Inflammatory macrophage treated with lipopolysaccharide for 1 hour (primary cell): ENCODE results near the gene PTH1R.

Experiments
- DNase-seq, 2 donors: peaks; one replicate each; pipeline ENCODE4 v3.0.0-alpha.2; 2020 to 2022

Gene PTH1R

DNA sequence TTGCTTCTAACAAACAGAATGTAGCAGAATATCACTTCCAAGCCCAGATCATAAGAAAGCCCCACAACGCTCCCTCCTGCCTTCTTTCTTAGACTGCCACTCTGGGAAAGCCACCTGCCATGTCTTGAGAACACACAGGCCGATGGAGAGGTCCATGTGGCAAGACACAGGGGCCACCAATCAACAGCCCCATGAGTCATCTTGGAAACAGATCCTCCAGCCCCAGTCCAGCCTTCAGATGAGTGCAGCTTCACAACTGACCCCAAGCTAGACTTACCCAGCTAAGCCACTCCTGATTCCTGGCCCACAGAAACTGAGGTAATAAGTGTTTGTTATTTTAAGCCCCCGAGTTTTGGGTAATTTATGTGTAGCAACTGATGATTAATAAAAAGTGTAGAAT lies 39.7 kb downstream of the PTH1R start:
- DNase-seq, result no peak

DNA sequence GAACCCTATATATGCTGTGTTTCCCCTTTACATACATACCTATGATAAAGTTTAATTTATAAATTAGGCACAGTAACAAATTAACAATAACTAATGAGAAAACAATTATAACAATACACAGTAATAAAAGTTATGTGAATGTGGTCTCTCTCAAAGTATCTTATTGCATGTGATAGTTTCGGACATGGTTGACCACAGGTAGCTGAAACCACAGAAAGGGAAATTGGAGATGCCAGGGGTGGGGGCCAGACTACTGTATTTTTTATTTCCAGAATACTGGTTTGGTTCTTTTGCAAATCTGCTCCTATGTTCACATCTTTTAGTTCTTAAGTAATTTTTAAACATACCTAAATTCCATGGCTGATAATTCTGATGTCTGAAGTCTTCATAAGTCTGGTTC lies 40.7 kb downstream of the PTH1R start:
- DNase-seq, result no peak

DNA sequence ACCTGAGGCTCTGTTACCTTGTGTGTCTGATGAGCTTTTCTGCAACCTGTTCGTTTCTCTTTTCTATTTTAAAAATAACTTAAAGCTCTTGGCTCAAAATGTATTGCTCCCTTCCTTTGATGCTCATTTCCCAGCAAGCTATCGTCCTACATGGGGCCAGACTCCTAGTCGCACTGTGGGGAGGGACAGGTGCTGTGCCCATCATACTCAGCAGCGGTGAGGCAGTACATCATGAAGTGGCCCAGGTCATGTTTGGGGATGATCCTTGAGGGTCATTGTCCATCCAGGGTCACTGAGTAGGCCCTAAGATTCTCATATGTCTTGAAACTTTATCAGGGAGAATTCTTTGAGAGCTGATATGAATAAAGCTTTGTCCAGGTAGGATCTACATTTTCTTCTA lies 41.1 kb downstream of the PTH1R start:
- DNase-seq, result no peak

GRCh38 chr3:46921041-46921440 lies 43.5 kb downstream of the PTH1R start:
- DNase-seq, result no peak

- no peak for DNase-seq
These were observed 44.4 kb downstream of the PTH1R start for GRCh38 chr3:46921871-46922271.

DNA sequence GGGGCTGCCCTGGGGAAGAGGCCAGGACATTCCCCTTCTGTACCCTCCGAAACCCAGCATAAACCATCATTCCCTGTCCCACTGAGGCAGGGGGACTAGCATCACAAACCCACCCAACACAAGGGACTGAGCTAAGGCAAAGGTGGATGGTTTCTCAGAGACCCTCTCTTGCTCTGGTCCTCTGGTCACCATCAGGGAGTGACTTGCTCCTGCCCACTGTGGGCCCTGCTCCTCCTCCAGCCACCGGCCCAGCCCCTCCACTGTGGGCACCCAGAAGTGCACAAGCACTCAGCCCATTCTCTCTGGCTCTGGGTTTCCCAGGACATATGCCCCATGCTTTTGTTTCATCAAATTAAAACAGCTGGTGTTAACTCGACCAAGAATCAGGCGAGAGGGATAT lies 44.9 kb downstream of the PTH1R start:
- no peak for DNase-seq

DNA sequence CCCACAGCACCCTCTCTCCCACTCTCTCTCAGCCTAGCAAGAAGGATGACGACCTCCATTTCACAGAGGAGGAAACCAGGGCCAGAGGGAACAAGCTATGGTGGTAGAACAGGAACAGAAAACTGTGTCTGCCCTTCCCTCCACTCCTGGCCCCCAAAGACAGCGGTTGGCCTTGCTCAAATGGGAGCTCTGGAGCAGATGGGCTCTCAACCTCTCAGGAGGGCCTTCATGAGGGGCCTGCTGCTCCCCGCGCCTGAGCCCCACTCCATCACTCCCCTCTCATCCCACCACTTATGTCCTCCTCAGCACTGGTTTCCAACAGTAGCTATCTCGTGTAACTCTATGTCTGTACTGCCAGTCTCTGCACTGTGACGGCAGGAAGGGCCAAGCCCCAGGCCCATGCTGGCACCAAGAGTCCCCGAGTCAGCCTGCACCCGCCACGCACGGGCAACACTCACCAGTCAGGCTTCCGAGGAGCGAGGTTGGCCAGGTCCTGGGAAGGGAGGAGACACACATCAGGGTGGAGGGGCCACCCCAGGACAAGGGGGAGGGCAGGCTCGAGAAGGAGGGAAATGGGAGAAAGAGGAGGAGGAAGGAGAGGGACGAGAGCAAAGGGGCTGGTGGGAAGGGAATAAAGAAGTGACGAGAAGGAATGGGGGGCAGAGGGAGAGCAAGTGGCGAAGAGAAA lies 45.5 kb downstream of the PTH1R start:
- no peak for DNase-seq

GRCh38 chr3:46923559-46924350 lies 46.2 kb downstream of the PTH1R start:
- DNase-seq, result peak in 1 of 2 donors; percentile 63

DNA sequence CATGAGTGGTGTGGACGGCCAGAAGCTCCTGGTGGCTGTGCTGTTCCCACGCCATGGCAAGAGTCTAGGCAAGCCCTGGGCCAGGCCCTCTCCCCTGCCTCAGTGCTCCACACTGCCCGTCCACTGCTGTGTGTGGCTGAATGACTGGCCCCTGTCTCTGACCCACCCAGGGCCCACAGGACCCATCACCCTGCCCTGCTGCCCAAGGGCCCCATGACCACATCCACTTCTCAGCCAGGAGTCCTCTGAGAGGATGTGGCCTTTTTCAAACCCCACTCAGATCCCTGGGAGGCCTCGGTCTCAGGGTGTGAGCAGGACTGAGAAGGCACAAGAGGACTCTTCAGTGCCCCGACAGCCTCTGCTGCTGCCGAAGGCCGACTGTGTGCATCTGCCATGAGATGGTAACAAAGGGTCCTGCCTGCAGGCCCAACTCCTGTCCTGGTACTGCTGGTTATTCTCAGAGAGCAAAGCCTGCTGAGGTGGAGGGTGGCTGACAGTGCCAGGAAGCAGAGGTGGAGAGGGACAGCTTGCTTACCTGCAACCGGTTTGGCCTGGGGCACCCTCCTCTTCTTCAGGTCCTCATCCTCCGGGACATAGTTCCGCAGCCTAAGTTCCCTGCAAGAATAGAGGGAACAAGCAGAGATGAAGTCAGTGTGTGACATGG lies 47.5 kb downstream of the PTH1R start:
- no peak for DNase-seq

GRCh38 chr3:46925585-46925934 lies 48.0 kb downstream of the PTH1R start:
- DNase-seq, result peak in 1 of 2 donors; percentile 8

GRCh38 chr3:46926039-46926438 lies 48.5 kb downstream of the PTH1R start:
- DNase-seq, result peak; percentile 52 to 82

DNA sequence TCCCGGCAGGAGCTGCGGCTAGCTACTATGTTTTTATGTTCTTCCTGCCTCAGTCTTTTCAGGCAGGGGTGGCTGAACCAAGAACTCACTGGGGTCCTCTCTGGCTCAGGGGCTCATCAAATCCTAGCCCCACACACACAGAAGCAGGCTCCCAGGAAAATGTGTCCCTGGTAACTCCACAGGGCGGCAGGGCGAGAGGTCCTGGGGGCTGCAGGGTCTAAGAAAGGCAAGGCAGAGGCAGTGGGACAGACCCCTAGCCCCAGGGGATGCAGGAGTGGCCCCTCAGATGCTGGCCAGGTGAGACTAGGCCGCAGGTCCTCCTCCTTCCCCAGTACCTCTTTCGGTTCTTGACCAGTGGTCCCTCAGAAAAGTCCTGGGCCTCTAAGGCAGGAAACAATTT lies 48.9 kb downstream of the PTH1R start:
- DNase-seq, result no peak

DNA sequence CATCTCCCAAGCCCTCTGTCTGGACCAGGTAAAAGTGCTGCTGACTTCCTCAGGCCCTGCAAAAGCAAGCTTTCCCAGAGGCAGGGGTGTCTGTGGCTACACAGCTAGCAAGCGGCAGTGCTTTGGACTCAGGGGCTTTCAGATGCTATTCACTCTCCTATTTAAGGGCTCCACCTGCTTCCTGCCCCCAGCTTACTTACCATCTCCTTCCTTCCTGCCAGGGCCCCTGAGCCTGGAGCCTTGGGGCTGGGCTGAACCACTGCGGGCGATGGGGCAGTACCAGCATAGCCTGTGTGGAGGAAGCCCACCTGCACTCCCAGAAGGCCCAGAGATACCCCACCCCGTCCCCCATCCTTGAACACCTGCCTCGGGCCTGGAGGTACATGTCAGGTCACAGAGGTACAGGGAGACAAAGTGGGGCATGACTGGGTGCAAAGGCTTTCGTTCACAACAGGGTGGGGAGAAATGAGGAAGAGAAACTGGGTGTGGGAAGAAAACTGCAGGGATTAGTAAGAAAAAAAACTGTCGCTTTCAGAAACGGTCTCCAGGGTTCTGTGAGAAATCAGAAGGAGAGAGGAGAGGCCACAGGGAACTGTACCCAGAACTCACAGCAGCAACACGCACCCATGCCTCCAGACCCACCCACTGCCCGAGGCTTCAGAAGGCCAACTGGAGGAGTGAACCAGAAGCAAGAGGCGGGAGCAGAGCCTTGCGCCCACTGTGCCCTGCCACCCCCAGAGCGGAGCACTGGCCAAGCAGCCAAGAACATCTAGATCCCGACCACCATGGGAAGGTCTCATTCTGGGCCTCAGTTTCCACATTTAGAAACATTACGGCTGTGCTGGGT lies 49.6 kb downstream of the PTH1R start:
- peak; percentile 88 to 95 for DNase-seq

DNA sequence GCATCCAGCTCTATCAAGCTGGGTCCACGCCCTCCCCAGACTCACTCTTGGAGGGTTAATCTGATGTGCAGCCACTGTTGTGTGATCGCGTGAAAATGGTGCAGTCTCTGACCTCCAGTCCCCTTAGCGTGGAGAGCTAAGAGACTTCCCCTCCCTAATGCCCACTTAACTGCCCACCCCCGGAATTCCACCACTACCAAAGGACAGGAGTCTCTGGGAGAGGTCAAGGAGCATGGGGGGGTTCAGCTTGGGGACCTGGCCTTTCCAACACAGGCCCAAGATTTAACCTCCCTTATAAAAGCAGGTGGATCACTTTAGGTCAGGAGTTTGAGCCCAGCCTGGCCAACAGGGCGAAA lies 50.2 kb downstream of the PTH1R start:
- DNase-seq, result no peak

DNA sequence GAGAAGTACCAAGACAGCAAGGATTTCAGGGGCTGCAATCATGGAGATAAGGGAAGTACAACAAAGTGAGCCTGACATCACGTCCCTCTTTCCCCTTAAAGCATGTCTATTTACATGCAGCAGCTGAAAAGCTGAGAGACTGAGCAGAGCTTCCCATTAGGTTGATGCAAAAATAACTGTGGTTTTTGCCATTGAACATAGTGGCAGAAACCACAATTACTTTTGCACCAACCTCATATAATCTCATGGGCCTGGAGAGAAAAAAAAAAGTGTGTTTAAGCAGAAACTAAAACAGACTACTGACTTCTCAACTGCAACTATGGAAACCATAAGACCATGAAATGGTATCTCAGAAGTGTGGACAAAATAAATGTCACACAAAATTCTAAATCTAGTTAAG lies 50.8 kb downstream of the PTH1R start:
- DNase-seq, result peak; percentile 55 to 82

DNA sequence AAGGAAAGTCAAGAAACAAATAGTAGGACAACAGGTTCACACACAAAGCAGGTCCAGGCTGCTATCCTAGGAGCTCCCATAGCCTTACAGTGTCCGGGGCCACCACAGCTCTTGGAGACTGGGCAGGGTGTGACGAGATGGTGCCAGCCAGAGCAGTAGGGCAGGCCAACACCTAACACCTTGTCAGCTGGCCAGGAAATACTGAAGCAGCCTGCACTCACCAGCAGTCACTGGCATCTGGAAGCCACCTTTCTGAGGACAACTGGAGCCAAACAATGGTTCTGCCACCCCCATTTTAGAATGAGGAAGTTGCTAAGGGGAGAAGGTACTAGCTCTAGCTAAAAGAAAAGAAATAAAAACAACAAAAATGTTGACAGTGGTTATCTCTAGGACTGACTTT lies 51.8 kb downstream of the PTH1R start:
- DNase-seq, result peak in 1 of 2 donors; percentile 30

- peak; percentile 90 to 96 for DNase-seq
These were observed 52.8 kb downstream of the PTH1R start for GRCh38 chr3:46930166-46930944.

DNA sequence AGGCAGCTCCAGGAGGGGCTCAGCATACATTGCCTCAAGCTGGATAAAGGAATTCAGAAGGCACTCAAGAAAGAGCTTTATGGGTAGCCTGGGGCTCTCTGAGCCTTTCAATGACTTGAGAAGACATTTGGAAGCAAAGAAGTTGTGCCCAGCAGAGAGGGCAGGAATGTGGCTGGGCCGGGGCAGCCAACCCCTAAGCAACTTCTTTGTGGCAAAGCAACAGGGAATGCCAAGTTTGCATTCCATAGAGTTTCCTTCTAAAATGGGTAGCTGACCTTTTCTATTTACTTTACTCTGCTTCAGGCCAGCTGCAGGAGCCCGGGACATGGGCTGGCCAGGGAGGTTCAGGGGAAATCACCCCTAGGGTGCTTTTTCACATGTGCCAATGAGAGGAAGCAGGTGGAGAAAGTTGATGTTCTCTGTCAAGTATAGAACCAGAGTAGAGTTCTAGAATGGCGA lies 53.5 kb downstream of the PTH1R start:
- DNase-seq, result no peak

- DNase-seq, result peak in 1 of 2 donors; percentile 51
These were observed 54.3 kb downstream of the PTH1R start for GRCh38 chr3:46931631-46932331.

DNA sequence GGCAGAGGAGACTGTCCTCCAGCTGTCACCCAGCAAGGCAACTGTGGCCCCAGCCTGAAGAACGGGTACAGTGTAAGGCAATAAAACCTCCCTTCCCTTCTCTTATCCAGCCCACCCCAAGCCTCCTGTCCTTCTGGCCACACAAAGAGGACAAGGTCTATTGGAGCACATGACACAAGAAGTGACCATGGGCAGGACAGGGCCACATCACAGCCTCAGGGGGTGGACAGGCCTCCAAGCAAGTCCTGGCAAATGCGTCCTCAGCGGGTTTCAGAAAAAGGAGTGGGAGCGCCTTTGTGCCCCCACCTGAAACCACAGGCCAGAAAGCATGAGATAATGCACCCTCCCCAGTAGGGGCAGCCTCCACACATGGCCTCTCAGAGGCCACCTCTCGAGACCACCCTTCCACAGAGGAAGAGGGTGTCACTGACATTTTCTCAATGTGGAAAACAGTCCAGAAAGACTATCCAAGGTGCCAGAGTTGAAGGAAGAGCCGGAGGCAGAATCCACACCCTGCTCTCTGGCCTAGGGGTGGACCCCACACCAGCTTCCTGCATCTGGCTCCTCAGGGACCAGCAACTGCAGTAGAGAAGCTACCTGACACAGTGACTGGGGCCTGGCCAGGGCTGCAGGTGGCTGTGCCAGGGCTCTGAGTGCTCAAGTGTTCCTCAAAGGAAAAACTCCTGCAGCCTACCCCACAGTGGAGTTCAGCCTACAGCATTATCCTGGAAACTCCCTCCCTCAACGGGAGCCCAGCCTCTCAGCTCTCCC lies 55.1 kb downstream of the PTH1R start:
- DNase-seq, result no peak

GRCh38 chr3:46933261-46933660 lies 55.7 kb downstream of the PTH1R start:
- DNase-seq, result no peak
